ENCODE data around the gene ZNF92.
"Not testable (repeated sequence)": the region's sequence is repeated elsewhere in the genome, so short reads cannot be mapped to it uniquely, and the experiment has no call there.

ZNF92 gene

GRCh38 chr7:65422670-65423069 lies 49.0 kb downstream of the ZNF92 start:
- no peak for DNase-seq (ENCODE audit: insufficient read length, low spot score)
- no peak for FAIRE-seq

DNA sequence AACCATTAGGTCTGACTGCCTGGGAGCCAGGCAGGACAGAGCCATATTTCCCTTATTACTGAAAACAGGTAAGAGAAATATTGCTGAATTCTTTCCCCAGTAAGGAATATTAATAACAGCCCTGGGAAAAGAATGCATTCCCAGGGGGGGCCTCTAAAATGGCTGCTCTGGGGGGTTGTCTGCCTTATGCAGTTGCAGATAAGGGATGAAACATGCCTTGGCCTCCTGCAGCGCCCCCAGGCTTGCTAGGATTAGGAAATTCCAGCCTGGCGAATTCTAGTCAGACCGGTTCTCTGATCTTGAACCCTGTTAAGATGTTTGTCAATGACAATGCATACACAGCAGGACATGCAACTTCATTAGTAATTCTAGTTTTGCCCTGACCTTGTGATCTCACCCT lies 49.6 kb downstream of the ZNF92 start:
- DNase-seq (ENCODE audit: insufficient read length, low spot score); FAIRE-seq: not testable (repeated sequence)

- DNase-seq (ENCODE audit: insufficient read length, low spot score): no peak
- no peak for FAIRE-seq
Observed at GRCh38 chr7:65429642-65430343, 56.1 kb downstream of the ZNF92 start.

GRCh38 chr7:65430344-65431186 lies 56.9 kb downstream of the ZNF92 start:
- DNase-seq (ENCODE audit: insufficient read length, low spot score) (no peak), FAIRE-seq (no peak)

- DNase-seq (ENCODE audit: insufficient read length, low spot score) (no peak), FAIRE-seq (no peak)
Observed at GRCh38 chr7:65434307-65434706, 60.7 kb downstream of the ZNF92 start.

GRCh38 chr7:65436163-65436562 lies 62.5 kb downstream of the ZNF92 start:
- FAIRE-seq: no peak

DNA sequence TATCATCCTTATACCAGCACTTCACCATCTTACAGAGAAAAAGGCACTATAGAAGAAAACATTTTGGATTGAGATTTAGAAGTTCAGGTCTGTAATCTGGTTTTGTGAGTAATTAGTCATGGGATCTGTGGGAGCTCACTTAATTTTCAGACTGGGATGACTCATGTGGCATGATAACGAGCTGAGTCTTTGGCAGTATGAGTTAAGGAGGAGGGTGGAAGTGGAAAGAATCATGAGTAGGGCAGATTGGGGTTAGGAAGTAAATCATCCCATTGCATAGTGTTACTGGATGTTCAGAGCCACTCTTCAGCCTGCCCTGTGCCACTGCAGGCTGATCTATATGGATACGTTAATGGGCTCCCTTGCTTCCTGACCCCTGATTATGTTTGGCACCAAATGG lies 64.9 kb downstream of the ZNF92 start:
- DNase-seq (ENCODE audit: insufficient read length, low spot score) (no peak), FAIRE-seq (no peak)

More at GRCh38 chr7:65436163-65436562, 62.5 kb downstream of the ZNF92 start:
- DNase-seq (ENCODE audit: insufficient read length, low spot score): no peak

GRCh38 chr7:65441010-65441409 lies 67.4 kb downstream of the ZNF92 start:
- DNase-seq (ENCODE audit: insufficient read length, low spot score) (no peak), FAIRE-seq (no peak)

DNA sequence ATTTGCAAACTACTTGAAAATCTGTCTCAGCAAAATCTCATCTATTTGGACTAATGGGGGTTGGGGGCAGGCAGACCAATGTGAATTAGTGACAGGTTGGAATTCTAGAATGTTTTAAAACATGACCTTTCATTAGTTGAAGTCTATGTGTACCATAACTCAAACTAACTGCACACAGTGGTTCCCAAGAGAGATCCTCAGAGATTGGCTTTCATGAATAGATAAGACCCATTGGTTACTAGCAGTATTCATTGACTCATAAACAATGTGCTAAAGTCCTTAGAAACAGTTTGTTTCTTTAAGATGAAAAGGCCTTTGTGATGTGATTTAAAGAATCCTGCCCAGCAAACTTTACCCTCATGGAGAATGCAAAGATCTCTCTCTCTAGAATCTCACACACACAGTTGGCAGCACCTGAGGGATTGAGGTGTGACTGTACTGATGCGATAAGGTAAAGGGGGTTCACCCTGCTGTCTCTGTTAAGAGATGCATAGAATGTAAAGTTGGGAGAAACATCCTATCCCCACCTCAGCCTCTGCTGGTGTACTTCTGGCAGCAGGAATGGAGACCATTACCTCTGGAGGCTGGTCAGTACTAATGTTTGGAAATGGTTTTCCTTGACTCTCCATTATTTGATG lies 70.7 kb downstream of the ZNF92 start:
- FAIRE-seq: no peak
- no peak for DNase-seq (ENCODE audit: insufficient read length, low spot score)

- no peak for FAIRE-seq
- no peak for DNase-seq (ENCODE audit: insufficient read length, low spot score)
Observed at GRCh38 chr7:65444899-65445823, 71.5 kb downstream of the ZNF92 start.

DNA sequence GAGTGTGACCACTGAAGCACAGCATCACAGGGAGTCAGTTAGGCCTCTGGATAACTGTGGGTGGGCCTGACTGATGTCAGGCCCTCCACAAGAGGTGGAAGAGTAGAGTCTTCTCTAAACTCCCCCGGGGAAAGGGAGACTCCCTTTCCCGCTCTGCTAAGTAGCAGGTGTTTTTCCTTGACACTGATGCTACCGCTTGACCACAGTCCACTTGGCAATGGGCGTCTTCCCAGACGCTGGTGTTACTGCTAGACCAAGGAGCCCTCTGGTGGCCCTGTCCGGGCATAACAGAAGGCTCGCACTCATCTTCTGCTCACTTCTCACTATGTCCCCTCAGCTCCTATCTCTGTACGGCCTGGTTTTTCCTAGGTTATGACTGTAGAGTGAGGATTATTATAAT lies 73.4 kb downstream of the ZNF92 start:
- FAIRE-seq: not testable (repeated sequence)

GRCh38 chr7:65448816-65449504 lies 75.3 kb downstream of the ZNF92 start:
- FAIRE-seq (no peak), DNase-seq (ENCODE audit: insufficient read length, low spot score) (no peak)

More for the DNA sequence above, 73.4 kb downstream of the ZNF92 start:
- DNase-seq (ENCODE audit: insufficient read length, low spot score): not testable (repeated sequence)

- FAIRE-seq: no peak
Observed at GRCh38 chr7:65449505-65449852, 75.8 kb downstream of the ZNF92 start.

More at GRCh38 chr7:65449505-65449852, 75.8 kb downstream of the ZNF92 start:
- no peak for DNase-seq (ENCODE audit: insufficient read length, low spot score)
